Umbilical cord (tissue), 2 donors: ENCODE measurements around the gene GRHL1. TPM values are rescaled to one million over a fixed set of nuclear protein-coding genes. Genes with fewer than 3 reads are reported as not detected.

ENCODE experiments used
- DNase-seq: peaks from one replicate; pipeline ENCODE4 v3.0.0-alpha.2; 2015; ENCODE audit warnings: low spot score
- total RNA-seq: library from RNA; depleted of rRNA; stranded (reverse); fragments of >200 nt; gene quantifications from one replicate; pipeline ENCODE4 v1.2.3, GENCODE V29; 2014; ENCODE audit warnings: low replicate concordance; ENCODE audit not compliant: insufficient read depth

GRHL1 gene
- total RNA-seq, 1 donor from 2014 or later: 13.2 TPM

DNA sequence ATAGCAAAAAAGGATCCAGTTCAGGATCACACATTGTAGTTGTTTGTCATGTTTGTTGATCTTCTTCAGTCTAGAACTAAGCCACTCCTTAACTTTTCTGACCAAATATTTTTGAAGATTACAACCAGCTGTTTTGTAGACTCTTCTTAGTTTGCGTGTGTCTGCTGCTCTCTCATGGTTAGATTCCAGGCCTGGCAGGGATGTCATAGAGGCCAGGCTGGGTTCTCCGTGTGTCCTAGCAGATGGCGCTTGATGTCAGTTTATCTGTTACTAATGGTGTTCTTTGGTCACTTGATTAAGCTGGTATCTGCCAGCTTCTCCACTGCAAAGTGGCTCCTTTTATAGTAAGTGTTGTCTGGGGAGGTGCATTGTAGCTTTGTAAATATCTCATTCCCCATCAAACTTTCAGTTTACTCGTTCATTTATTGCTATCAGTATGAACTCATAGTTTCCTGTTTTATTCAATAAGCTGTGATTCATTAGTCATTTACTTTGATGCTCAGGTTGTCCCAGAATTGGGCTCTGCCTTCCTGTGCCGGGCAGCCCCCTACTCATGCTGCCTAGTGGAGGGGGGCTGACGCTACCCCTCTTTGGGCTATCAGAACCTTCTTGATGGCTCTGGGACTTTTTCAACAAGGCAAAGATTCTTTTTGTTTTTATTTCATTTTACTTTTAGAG, 42.1 kb downstream of the GRHL1 start:
- peak; percentile 78 for DNase-seq

- no peak for DNase-seq
Measured at GRCh38 chr2:9994462-9994861, 43.0 kb downstream of the GRHL1 start.

DNA sequence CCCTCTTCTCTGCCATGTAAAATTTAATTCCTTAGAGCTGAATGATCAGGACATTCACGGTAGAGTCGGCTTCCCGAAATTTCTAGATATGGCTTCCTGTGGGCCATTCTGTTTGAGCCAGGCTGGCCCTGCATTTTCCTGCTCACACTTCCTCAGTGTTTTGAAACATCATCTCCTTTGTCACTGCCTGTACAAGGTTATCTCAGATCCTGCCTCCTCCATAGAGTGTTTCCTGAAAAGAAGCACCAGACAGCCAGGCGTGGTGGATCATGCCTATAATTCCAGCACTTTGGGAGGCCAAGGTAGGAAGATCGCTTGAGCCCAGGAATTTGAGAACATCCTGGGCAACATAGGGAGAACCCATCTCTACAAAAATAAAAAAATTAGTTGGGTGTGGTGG, 43.6 kb downstream of the GRHL1 start:
- no peak for DNase-seq

- DNase-seq: no peak
Measured at GRCh38 chr2:9996321-9996720, 44.8 kb downstream of the GRHL1 start.

DNA sequence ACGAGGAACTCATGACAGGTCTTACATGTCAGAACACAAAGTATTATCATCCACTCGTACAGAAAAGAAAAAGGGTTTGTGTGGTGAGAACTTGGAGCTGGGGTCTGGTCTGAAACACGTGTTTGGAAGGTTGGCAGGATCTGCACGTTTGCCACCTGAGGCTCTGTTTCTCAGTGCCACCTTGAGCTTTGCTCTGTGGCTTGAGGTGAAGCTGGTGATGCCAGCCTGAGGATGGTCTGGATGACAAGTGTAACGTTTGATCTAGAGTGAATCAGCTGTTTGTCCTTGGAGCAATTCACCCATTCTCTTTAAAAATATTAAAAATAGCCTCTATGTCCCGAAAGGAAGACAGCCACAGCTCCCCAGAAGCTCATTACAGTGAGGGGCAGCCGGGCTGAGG, 46.4 kb downstream of the GRHL1 start:
- no peak for DNase-seq

- DNase-seq: no peak
Measured at GRCh38 chr2:9998916-9999654, 47.6 kb downstream of the GRHL1 start.

DNA sequence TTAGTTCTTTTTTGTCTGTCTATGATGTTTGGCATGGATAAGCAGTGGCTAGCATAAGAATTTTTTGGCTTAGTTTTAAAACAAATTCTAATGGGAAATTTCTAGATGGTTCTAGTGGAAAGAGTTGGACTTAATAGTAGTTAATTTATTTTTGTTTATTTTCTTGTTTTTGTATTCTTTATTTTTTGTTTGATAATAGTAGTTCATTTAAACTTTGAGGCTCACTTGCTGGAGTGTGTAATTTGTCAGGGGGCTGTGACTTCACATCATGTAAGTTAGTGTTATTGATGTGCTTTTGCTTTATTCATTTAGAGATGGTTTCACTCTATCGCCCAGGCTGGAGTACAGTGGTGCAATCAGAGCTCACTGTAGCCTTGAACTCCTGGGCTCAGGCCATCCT, 48.2 kb downstream of the GRHL1 start:
- no peak for DNase-seq

- DNase-seq: no peak
Measured at GRCh38 chr2:10000541-10000940, 49.0 kb downstream of the GRHL1 start.

GRCh38 chr2:10001586-10001985, 50.1 kb downstream of the GRHL1 start:
- DNase-seq: no peak

- no peak for DNase-seq
Measured at GRCh38 chr2:10002109-10002508, 50.6 kb downstream of the GRHL1 start.

GRCh38 chr2:10002681-10003080, 51.2 kb downstream of the GRHL1 start:
- DNase-seq: no peak

DNA sequence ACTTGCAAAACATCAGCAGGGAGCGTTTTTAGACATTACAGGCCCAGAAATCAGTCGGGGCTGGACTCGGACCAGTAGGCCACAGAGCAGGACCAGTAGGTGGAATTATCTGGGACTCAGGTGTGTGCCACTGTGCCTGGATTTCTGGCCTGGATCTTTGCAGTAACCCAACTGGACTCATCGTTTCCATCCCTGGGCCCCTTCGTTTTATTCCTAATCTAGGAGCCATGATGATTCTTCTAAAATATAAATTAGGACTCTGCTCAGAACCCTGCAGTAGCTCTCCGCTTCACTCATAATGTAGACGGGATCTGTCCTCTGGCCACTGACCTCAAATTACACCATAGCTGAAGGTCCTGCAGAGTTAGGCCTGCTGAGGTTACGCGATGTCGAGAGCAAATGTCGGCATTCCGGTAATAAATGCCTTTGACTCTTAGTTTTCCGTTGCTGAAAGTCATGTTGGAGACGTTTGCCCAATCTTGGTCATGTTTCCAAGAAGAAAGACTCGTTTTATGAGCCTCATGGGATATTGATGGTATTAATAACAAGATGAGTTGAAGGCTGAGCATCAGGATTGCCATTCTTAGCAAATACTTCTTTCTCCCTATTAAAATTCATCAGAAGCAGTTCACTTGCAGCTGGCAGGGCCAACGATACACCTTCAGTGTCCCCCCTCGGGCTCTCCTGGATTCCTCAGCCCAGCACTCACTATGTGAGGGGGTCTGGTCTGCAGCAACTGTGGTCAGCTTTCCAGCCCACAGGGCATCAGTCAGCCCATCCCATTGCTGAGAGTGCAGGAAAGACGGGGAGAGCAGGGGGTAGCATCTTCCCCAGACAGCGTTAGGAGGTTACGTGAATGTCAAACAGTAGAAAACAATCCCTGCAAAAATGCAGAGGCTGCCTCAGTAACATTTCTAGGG, 52.0 kb downstream of the GRHL1 start:
- peak; percentile 25 for DNase-seq

- no peak for DNase-seq
Measured at GRCh38 chr2:10004401-10004800, 52.9 kb downstream of the GRHL1 start.

- DNase-seq: no peak
Measured at GRCh38 chr2:10004836-10005235, 53.3 kb downstream of the GRHL1 start.

GRCh38 chr2:10005461-10006235, 54.2 kb downstream of the GRHL1 start:
- DNase-seq: no peak

DNA sequence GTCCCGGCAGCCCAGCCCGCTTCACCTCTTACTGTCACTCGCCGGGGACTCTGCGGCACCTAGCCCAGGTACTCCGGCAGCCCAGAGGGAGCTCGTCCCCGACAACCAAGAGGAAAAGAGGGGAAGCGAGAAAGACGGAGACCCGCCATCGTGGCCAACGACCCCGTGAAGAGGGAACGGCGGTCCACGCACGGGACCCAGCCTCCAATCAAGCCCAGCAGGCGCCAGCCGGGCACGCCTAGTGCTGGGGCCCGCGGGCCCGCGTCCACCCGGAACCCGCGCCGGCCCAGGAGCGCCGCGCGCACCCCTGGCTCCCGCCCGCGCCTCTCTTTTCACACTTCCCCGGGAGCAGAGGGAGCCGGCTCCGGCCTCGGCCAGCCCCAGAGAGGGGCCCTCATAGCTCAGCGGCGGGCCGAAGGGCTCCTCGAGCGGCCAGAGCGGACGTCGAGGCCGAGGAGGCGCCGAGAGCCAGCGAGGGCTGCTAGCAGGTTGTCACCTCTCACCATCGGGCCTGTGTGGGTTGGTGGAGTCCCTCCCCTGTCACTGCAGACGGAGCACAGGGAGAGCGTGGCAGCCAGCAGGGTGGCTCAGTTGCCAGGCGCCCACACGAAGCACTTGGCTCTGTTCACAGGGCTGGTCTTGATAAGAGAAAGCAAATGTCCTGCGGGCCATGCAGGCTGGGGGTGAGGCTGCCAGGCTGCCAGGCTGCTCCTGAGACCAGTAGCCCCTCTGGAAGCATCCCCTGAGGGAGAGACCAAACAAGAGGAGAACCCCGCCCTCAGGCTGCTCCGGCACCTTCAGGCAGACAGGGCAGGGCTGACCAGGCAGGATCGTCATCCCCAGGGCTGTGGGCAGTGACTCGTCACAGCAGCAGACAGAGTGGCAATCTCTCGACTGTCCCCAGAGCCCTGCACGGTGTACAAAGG, 55.0 kb downstream of the GRHL1 start:
- DNase-seq: no peak

DNA sequence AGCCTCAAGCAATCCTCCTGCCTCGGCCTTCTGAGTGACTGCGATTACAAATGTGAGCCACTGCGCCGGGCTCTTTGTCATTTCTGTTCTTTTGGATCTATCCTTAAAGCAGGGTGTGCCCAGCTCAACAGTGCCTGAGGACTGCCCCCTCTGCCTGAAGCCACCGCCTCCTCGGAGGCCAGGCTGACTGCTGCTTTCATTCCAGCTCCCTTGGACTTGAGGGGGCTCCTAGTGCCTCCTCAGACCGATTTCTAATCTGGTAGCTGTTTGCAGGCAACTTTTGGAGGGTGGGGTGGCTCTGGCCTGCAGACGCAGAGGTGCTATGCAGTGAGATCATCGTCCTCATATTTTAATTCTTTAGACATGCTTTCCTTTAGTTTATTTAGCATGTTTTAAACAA, 55.9 kb downstream of the GRHL1 start:
- peak; percentile 83 for DNase-seq

GRCh38 chr2:10007921-10008808, 56.7 kb downstream of the GRHL1 start:
- no peak for DNase-seq

GRCh38 chr2:10008809-10009176, 57.3 kb downstream of the GRHL1 start:
- DNase-seq: no peak
